Measurements from ENCODE around the gene TMED7.

The TMED7 gene

GRCh38 chr5:115661101-115661500 is 35.3 kb upstream of the TMED7 start:
- TF ChIP-seq TAF1 (IDR thresholded peaks at IDR 0.05; ENCODE audit: borderline replicate concordance, insufficient read depth, low read length) (no peak), REST (IDR thresholded peaks at IDR 0.05; ENCODE audit: insufficient read depth in 1 of 2, low read depth in 2 of 2, low read length in 2 of 2) (no peak), SIN3A (IDR thresholded peaks at IDR 0.05; ENCODE audit: borderline replicate concordance, insufficient read depth, low read length) (no peak), FOXP2 (optimal IDR thresholded peaks at IDR 0.05; ENCODE audit: borderline replicate concordance, extremely low read depth, extremely low read length, insufficient read depth) (no peak), POLR2AphosphoS5 (IDR thresholded peaks at IDR 0.05; ENCODE audit: low read depth, low read length) (no peak)

- TF ChIP-seq FOXP2 (optimal IDR thresholded peaks at IDR 0.05; ENCODE audit: borderline replicate concordance, extremely low read depth, extremely low read length, insufficient read depth), result no peak
- TF ChIP-seq SIN3A (IDR thresholded peaks at IDR 0.05; ENCODE audit: borderline replicate concordance, insufficient read depth, low read length), result no peak
- TF ChIP-seq POLR2AphosphoS5 (IDR thresholded peaks at IDR 0.05; ENCODE audit: low read depth, low read length), result no peak
- no peak for TF ChIP-seq TAF1 (IDR thresholded peaks at IDR 0.05; ENCODE audit: borderline replicate concordance, insufficient read depth, low read length)
- TF ChIP-seq REST (IDR thresholded peaks at IDR 0.05; ENCODE audit: insufficient read depth in 1 of 2, low read depth in 2 of 2, low read length in 2 of 2), result no peak
Measured at GRCh38 chr5:115657881-115658233, 32.0 kb upstream of the TMED7 start.

GRCh38 chr5:115657125-115657880 is 31.5 kb upstream of the TMED7 start:
- no peak for TF ChIP-seq SIN3A (IDR thresholded peaks at IDR 0.05; ENCODE audit: borderline replicate concordance, insufficient read depth, low read length)
- TF ChIP-seq REST (IDR thresholded peaks at IDR 0.05; ENCODE audit: insufficient read depth in 1 of 2, low read depth in 2 of 2, low read length in 2 of 2), result no peak
- no peak for TF ChIP-seq POLR2AphosphoS5 (IDR thresholded peaks at IDR 0.05; ENCODE audit: low read depth, low read length)
- TF ChIP-seq FOXP2 (optimal IDR thresholded peaks at IDR 0.05; ENCODE audit: borderline replicate concordance, extremely low read depth, extremely low read length, insufficient read depth), result no peak
- TF ChIP-seq TAF1 (IDR thresholded peaks at IDR 0.05; ENCODE audit: borderline replicate concordance, insufficient read depth, low read length), result no peak

GRCh38 chr5:115656404-115656803 is 30.6 kb upstream of the TMED7 start:
- TF ChIP-seq POLR2AphosphoS5 (IDR thresholded peaks at IDR 0.05; ENCODE audit: low read depth, low read length), result no peak
- TF ChIP-seq SIN3A (IDR thresholded peaks at IDR 0.05; ENCODE audit: borderline replicate concordance, insufficient read depth, low read length), result no peak
- TF ChIP-seq FOXP2 (optimal IDR thresholded peaks at IDR 0.05; ENCODE audit: borderline replicate concordance, extremely low read depth, extremely low read length, insufficient read depth), result no peak
- TF ChIP-seq REST (IDR thresholded peaks at IDR 0.05; ENCODE audit: insufficient read depth in 1 of 2, low read depth in 2 of 2, low read length in 2 of 2), result no peak
- TF ChIP-seq TAF1 (IDR thresholded peaks at IDR 0.05; ENCODE audit: borderline replicate concordance, insufficient read depth, low read length), result no peak
